ENCODE results near the gene PREX1.
A peak's percentile ranks its signal among the peaks of the same experiment; 100 is the strongest.

PREX1 gene

GRCh38 chr20:48674461-48674860 is 153.3 kb downstream of the PREX1 start:
- no peaks in the 10 kb centered on the region for H3K9me3 ChIP-seq (ENCODE audit: control insufficient read depth, low read length)
- H3K27ac ChIP-seq (ENCODE audit: insufficient read depth, low read length, poor library complexity, severe bottlenecking) = no peak overlapping the region
- H3K4me3 ChIP-seq (ENCODE audit: insufficient read depth, low read depth, low read length, poor library complexity, severe bottlenecking) = no peak overlapping the region
- no peaks in the 10 kb centered on the region for H3K27me3 ChIP-seq (replicated peaks; ENCODE audit: control insufficient read depth, insufficient read depth, low read length, poor library complexity, severe bottlenecking)
- no peak for DNase-seq
- no peaks in the 10 kb centered on the region for H3K4me1 ChIP-seq (ENCODE audit: control insufficient read depth, insufficient read depth, low read length, poor library complexity, severe bottlenecking)
- peaks cover 73% of the 10 kb centered on the region for H3K36me3 ChIP-seq (ENCODE audit: control insufficient read depth, insufficient read depth, low read length)

- no peak overlapping the region for H3K4me3 ChIP-seq (ENCODE audit: insufficient read depth, low read depth, low read length, poor library complexity, severe bottlenecking)
- peak overlapping the region; percentile 24 for H3K27ac ChIP-seq (ENCODE audit: insufficient read depth, low read length, poor library complexity, severe bottlenecking)
- H3K27me3 ChIP-seq (replicated peaks; ENCODE audit: control insufficient read depth, insufficient read depth, low read length, poor library complexity, severe bottlenecking) = no peaks in the 10 kb centered on the region
- no peaks in the 10 kb centered on the region for H3K9me3 ChIP-seq (ENCODE audit: control insufficient read depth, low read length)
- DNase-seq = no peak
- H3K4me1 ChIP-seq (ENCODE audit: control insufficient read depth, insufficient read depth, low read length, poor library complexity, severe bottlenecking) = no peaks in the 10 kb centered on the region
- H3K36me3 ChIP-seq (ENCODE audit: control insufficient read depth, insufficient read depth, low read length) = peaks cover 66% of the 10 kb centered on the region
Observed at GRCh38 chr20:48673507-48673906, 154.3 kb downstream of the PREX1 start.

GRCh38 chr20:48672324-48672723 is 155.5 kb downstream of the PREX1 start:
- DNase-seq = no peak
- no peaks in the 10 kb centered on the region for H3K9me3 ChIP-seq (ENCODE audit: control insufficient read depth, low read length)
- no peaks in the 10 kb centered on the region for H3K27me3 ChIP-seq (replicated peaks; ENCODE audit: control insufficient read depth, insufficient read depth, low read length, poor library complexity, severe bottlenecking)
- H3K36me3 ChIP-seq (ENCODE audit: control insufficient read depth, insufficient read depth, low read length) = peaks cover 69% of the 10 kb centered on the region
- no peak overlapping the region for H3K4me3 ChIP-seq (ENCODE audit: insufficient read depth, low read depth, low read length, poor library complexity, severe bottlenecking)
- no peak overlapping the region for H3K27ac ChIP-seq (ENCODE audit: insufficient read depth, low read length, poor library complexity, severe bottlenecking)
- no peaks in the 10 kb centered on the region for H3K4me1 ChIP-seq (ENCODE audit: control insufficient read depth, insufficient read depth, low read length, poor library complexity, severe bottlenecking)

GRCh38 chr20:48671141-48671540 is 156.7 kb downstream of the PREX1 start:
- H3K4me1 ChIP-seq (ENCODE audit: control insufficient read depth, insufficient read depth, low read length, poor library complexity, severe bottlenecking) = no peaks in the 10 kb centered on the region
- H3K4me3 ChIP-seq (ENCODE audit: insufficient read depth, low read depth, low read length, poor library complexity, severe bottlenecking) = no peak overlapping the region
- H3K27ac ChIP-seq (ENCODE audit: insufficient read depth, low read length, poor library complexity, severe bottlenecking) = no peak overlapping the region
- H3K9me3 ChIP-seq (ENCODE audit: control insufficient read depth, low read length) = no peaks in the 10 kb centered on the region
- no peaks in the 10 kb centered on the region for H3K27me3 ChIP-seq (replicated peaks; ENCODE audit: control insufficient read depth, insufficient read depth, low read length, poor library complexity, severe bottlenecking)
- H3K36me3 ChIP-seq (ENCODE audit: control insufficient read depth, insufficient read depth, low read length) = peaks cover 61% of the 10 kb centered on the region
- no peak for DNase-seq

GRCh38 chr20:48669946-48670605 is 157.7 kb downstream of the PREX1 start:
- Histone ChIP-seq H3K4me1 (ENCODE audit: control insufficient read depth, insufficient read depth, low read length, poor library complexity, severe bottlenecking) (no peaks in the 10 kb centered on the region), H3K9me3 (ENCODE audit: control insufficient read depth, low read length) (no peaks in the 10 kb centered on the region), H3K4me3 (ENCODE audit: insufficient read depth, low read depth, low read length, poor library complexity, severe bottlenecking) (no peak overlapping the region), H3K36me3 (ENCODE audit: control insufficient read depth, insufficient read depth, low read length) (peaks cover 58% of the 10 kb centered on the region), H3K27ac (ENCODE audit: insufficient read depth, low read length, poor library complexity, severe bottlenecking) (no peak overlapping the region), H3K27me3 (replicated peaks; ENCODE audit: control insufficient read depth, insufficient read depth, low read length, poor library complexity, severe bottlenecking) (no peaks in the 10 kb centered on the region)
- DNase-seq = no peak

- H3K4me1 ChIP-seq (ENCODE audit: control insufficient read depth, insufficient read depth, low read length, poor library complexity, severe bottlenecking) = no peaks in the 10 kb centered on the region
- no peak overlapping the region for H3K4me3 ChIP-seq (ENCODE audit: insufficient read depth, low read depth, low read length, poor library complexity, severe bottlenecking)
- H3K36me3 ChIP-seq (ENCODE audit: control insufficient read depth, insufficient read depth, low read length) = peaks cover 50% of the 10 kb centered on the region
- no peaks in the 10 kb centered on the region for H3K27me3 ChIP-seq (replicated peaks; ENCODE audit: control insufficient read depth, insufficient read depth, low read length, poor library complexity, severe bottlenecking)
- H3K27ac ChIP-seq (ENCODE audit: insufficient read depth, low read length, poor library complexity, severe bottlenecking) = no peak overlapping the region
- no peaks in the 10 kb centered on the region for H3K9me3 ChIP-seq (ENCODE audit: control insufficient read depth, low read length)
- DNase-seq = no peak
Observed at GRCh38 chr20:48668451-48668946, 159.3 kb downstream of the PREX1 start.

GRCh38 chr20:48667889-48668413 is 159.8 kb downstream of the PREX1 start:
- Histone ChIP-seq H3K9me3 (ENCODE audit: control insufficient read depth, low read length) (no peaks in the 10 kb centered on the region), H3K4me1 (ENCODE audit: control insufficient read depth, insufficient read depth, low read length, poor library complexity, severe bottlenecking) (no peaks in the 10 kb centered on the region), H3K36me3 (ENCODE audit: control insufficient read depth, insufficient read depth, low read length) (peaks cover 50% of the 10 kb centered on the region), H3K27me3 (replicated peaks; ENCODE audit: control insufficient read depth, insufficient read depth, low read length, poor library complexity, severe bottlenecking) (no peaks in the 10 kb centered on the region), H3K27ac (ENCODE audit: insufficient read depth, low read length, poor library complexity, severe bottlenecking) (no peak overlapping the region), H3K4me3 (ENCODE audit: insufficient read depth, low read depth, low read length, poor library complexity, severe bottlenecking) (no peak overlapping the region)
- DNase-seq = no peak

- Histone ChIP-seq H3K27ac (ENCODE audit: insufficient read depth, low read length, poor library complexity, severe bottlenecking) (no peak overlapping the region), H3K4me3 (ENCODE audit: insufficient read depth, low read depth, low read length, poor library complexity, severe bottlenecking) (no peak overlapping the region), H3K4me1 (ENCODE audit: control insufficient read depth, insufficient read depth, low read length, poor library complexity, severe bottlenecking) (no peaks in the 10 kb centered on the region), H3K27me3 (replicated peaks; ENCODE audit: control insufficient read depth, insufficient read depth, low read length, poor library complexity, severe bottlenecking) (no peaks in the 10 kb centered on the region), H3K9me3 (ENCODE audit: control insufficient read depth, low read length) (no peaks in the 10 kb centered on the region), H3K36me3 (ENCODE audit: control insufficient read depth, insufficient read depth, low read length) (peaks cover 55% of the 10 kb centered on the region)
- no peak for DNase-seq
Observed at GRCh38 chr20:48667481-48667880, 160.3 kb downstream of the PREX1 start.

GRCh38 chr20:48665785-48666184 is 162.0 kb downstream of the PREX1 start:
- H3K4me1 ChIP-seq (ENCODE audit: control insufficient read depth, insufficient read depth, low read length, poor library complexity, severe bottlenecking) = no peaks in the 10 kb centered on the region
- H3K36me3 ChIP-seq (ENCODE audit: control insufficient read depth, insufficient read depth, low read length) = peaks cover 48% of the 10 kb centered on the region
- H3K4me3 ChIP-seq (ENCODE audit: insufficient read depth, low read depth, low read length, poor library complexity, severe bottlenecking) = no peak overlapping the region
- H3K27me3 ChIP-seq (replicated peaks; ENCODE audit: control insufficient read depth, insufficient read depth, low read length, poor library complexity, severe bottlenecking) = no peaks in the 10 kb centered on the region
- no peak for DNase-seq
- H3K9me3 ChIP-seq (ENCODE audit: control insufficient read depth, low read length) = no peaks in the 10 kb centered on the region
- H3K27ac ChIP-seq (ENCODE audit: insufficient read depth, low read length, poor library complexity, severe bottlenecking) = no peak overlapping the region

- no peaks in the 10 kb centered on the region for H3K4me1 ChIP-seq (ENCODE audit: control insufficient read depth, insufficient read depth, low read length, poor library complexity, severe bottlenecking)
- H3K36me3 ChIP-seq (ENCODE audit: control insufficient read depth, insufficient read depth, low read length) = peaks cover 56% of the 10 kb centered on the region
- H3K4me3 ChIP-seq (ENCODE audit: insufficient read depth, low read depth, low read length, poor library complexity, severe bottlenecking) = no peak overlapping the region
- H3K27me3 ChIP-seq (replicated peaks; ENCODE audit: control insufficient read depth, insufficient read depth, low read length, poor library complexity, severe bottlenecking) = no peaks in the 10 kb centered on the region
- DNase-seq = no peak
- H3K27ac ChIP-seq (ENCODE audit: insufficient read depth, low read length, poor library complexity, severe bottlenecking) = no peak overlapping the region
- no peaks in the 10 kb centered on the region for H3K9me3 ChIP-seq (ENCODE audit: control insufficient read depth, low read length)
Observed at GRCh38 chr20:48662711-48663110, 165.1 kb downstream of the PREX1 start.
